ENCODE results near the gene DOCK9. TPM values are rescaled to one million over a fixed set of nuclear protein-coding genes. Genes with fewer than 3 reads are reported as not detected.

The DOCK9 gene
- total RNA-seq, 1 donor from 2014 or later, result 56.3 TPM

GRCh38 chr13:98997011-98997730, 19.3 kb upstream of the DOCK9 start:
- Histone ChIP-seq H3K27ac (ENCODE audit: low read depth, low read length) (no peak overlapping the region), H2AFZ (ENCODE audit: low read depth, low read length) (no peak overlapping the region), H3K4me1 (ENCODE audit: insufficient read depth, low read length) (peaks cover 12% of the 10 kb centered on the region), H3K79me2 (ENCODE audit: insufficient read depth, low read length) (no peaks in the 10 kb centered on the region), H3K9me3 (ENCODE audit: insufficient read depth, low read depth, low read length) (no peaks in the 10 kb centered on the region), H3K36me3 (ENCODE audit: insufficient read depth, low read length) (no peaks in the 10 kb centered on the region), H3K4me2 (ENCODE audit: low read length) (no peak overlapping the region), H3K27me3 (ENCODE audit: insufficient read depth, low read length) (no peaks in the 10 kb centered on the region), H3K4me3 (ENCODE audit: insufficient read depth, low read depth, low read length) (no peak overlapping the region), H3K9ac (ENCODE audit: low read length) (no peak overlapping the region), H4K20me1 (ENCODE audit: insufficient read depth, low read length) (no peaks in the 10 kb centered on the region)
- Mint-ChIP-seq H3K27me3 (ENCODE audit: low read depth, unreplicated experiment) (no peaks in the 10 kb centered on the region), H3K4me3 (ENCODE audit: unreplicated experiment) (no peak overlapping the region), H3K9me3 (ENCODE audit: unreplicated experiment) (peaks cover 2% of the 10 kb centered on the region), H3K27ac (ENCODE audit: unreplicated experiment) (peak overlapping the region; percentile 67), H3K36me3 (ENCODE audit: low read depth, unreplicated experiment) (peaks cover 5% of the 10 kb centered on the region), H3K4me1 (ENCODE audit: low read depth, unreplicated experiment) (peaks cover 36% of the 10 kb centered on the region)
- FAIRE-seq, result no peak
- TF ChIP-seq CTCF (IDR thresholded peaks at IDR 0.05; ENCODE audit: insufficient read depth, low read depth, low read length) (no peak), EZH2 (IDR thresholded peaks at IDR 0.05; ENCODE audit: insufficient read depth, low read length) (no peak)
- no peak for DNase-seq (ENCODE audit: low read depth)

DNA sequence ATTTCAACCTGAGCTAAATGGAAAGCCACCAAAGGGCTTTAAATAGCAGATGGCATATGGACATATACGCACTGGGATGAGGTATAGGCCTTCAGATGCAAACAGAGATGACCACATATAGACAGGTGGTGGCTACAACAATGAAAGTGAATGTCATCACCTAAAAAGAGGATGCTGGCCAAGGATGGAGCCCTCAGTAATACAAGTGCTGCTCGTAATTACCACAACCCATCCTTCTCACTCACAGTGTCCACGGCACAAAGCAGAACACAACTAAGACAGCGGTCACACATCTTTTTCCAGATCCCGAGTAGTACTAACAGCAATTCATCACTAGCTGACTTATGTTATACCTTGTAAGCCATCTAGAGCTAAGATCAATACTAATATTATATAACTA, 18.2 kb upstream of the DOCK9 start:
- no peaks in the 10 kb centered on the region for H3K79me2 ChIP-seq (ENCODE audit: insufficient read depth, low read length)
- H3K4me1 Mint-ChIP-seq (ENCODE audit: low read depth, unreplicated experiment), result peaks cover 36% of the 10 kb centered on the region
- H3K4me3 ChIP-seq (ENCODE audit: insufficient read depth, low read depth, low read length), result no peak overlapping the region
- no peak overlapping the region for H3K4me2 ChIP-seq (ENCODE audit: low read length)
- H3K9ac ChIP-seq (ENCODE audit: low read length), result no peak overlapping the region
- no peak overlapping the region for H3K4me3 Mint-ChIP-seq (ENCODE audit: unreplicated experiment)
- H3K27me3 Mint-ChIP-seq (ENCODE audit: low read depth, unreplicated experiment), result no peaks in the 10 kb centered on the region
- no peak for FAIRE-seq
- peaks cover 2% of the 10 kb centered on the region for H3K36me3 Mint-ChIP-seq (ENCODE audit: low read depth, unreplicated experiment)
- no peaks in the 10 kb centered on the region for H3K27me3 ChIP-seq (ENCODE audit: insufficient read depth, low read length)
- no peaks in the 10 kb centered on the region for H3K9me3 ChIP-seq (ENCODE audit: insufficient read depth, low read depth, low read length)
- peaks cover 12% of the 10 kb centered on the region for H3K4me1 ChIP-seq (ENCODE audit: insufficient read depth, low read length)
- H3K27ac ChIP-seq (ENCODE audit: low read depth, low read length), result no peak overlapping the region
- peaks cover 2% of the 10 kb centered on the region for H3K9me3 Mint-ChIP-seq (ENCODE audit: unreplicated experiment)
- no peaks in the 10 kb centered on the region for H4K20me1 ChIP-seq (ENCODE audit: insufficient read depth, low read length)
- H3K27ac Mint-ChIP-seq (ENCODE audit: unreplicated experiment), result no peak overlapping the region
- no peaks in the 10 kb centered on the region for H3K36me3 ChIP-seq (ENCODE audit: insufficient read depth, low read length)
- no peak overlapping the region for H2AFZ ChIP-seq (ENCODE audit: low read depth, low read length)
- DNase-seq (ENCODE audit: low read depth), result no peak
- TF ChIP-seq CTCF (IDR thresholded peaks at IDR 0.05; ENCODE audit: insufficient read depth, low read depth, low read length) (no peak), EZH2 (IDR thresholded peaks at IDR 0.05; ENCODE audit: insufficient read depth, low read length) (no peak)

GRCh38 chr13:98994896-98995295, 17.0 kb upstream of the DOCK9 start:
- Histone ChIP-seq H3K9ac (ENCODE audit: low read length) (no peak overlapping the region), H3K36me3 (ENCODE audit: insufficient read depth, low read length) (no peaks in the 10 kb centered on the region), H3K9me3 (ENCODE audit: insufficient read depth, low read depth, low read length) (no peaks in the 10 kb centered on the region), H4K20me1 (ENCODE audit: insufficient read depth, low read length) (no peaks in the 10 kb centered on the region), H2AFZ (ENCODE audit: low read depth, low read length) (no peak overlapping the region), H3K79me2 (ENCODE audit: insufficient read depth, low read length) (no peaks in the 10 kb centered on the region), H3K4me1 (ENCODE audit: insufficient read depth, low read length) (peaks cover 12% of the 10 kb centered on the region), H3K4me2 (ENCODE audit: low read length) (no peak overlapping the region), H3K4me3 (ENCODE audit: insufficient read depth, low read depth, low read length) (no peak overlapping the region), H3K27me3 (ENCODE audit: insufficient read depth, low read length) (no peaks in the 10 kb centered on the region), H3K27ac (ENCODE audit: low read depth, low read length) (no peak overlapping the region)
- Mint-ChIP-seq H3K36me3 (ENCODE audit: low read depth, unreplicated experiment) (peaks cover 2% of the 10 kb centered on the region), H3K4me3 (ENCODE audit: unreplicated experiment) (no peak overlapping the region), H3K4me1 (ENCODE audit: low read depth, unreplicated experiment) (peaks cover 38% of the 10 kb centered on the region), H3K27ac (ENCODE audit: unreplicated experiment) (no peak overlapping the region), H3K9me3 (ENCODE audit: unreplicated experiment) (peaks cover 2% of the 10 kb centered on the region), H3K27me3 (ENCODE audit: low read depth, unreplicated experiment) (no peaks in the 10 kb centered on the region)
- DNase-seq (ENCODE audit: low read depth), result no peak
- FAIRE-seq, result no peak
- no peak for TF ChIP-seq EZH2 (IDR thresholded peaks at IDR 0.05; ENCODE audit: insufficient read depth, low read length)
